GM21515 (cell line): ENCODE results near the gene ZNF750.
A peak's percentile ranks its signal among the peaks of the same experiment; 100 is the strongest.

Source experiments
- ATAC-seq: cut with Tn5 transposase; IDR thresholded peaks from one replicate; pipeline ENCODE4 v1.9.1; 2021; ENCODE audit not compliant: unreplicated experiment

The ZNF750 gene

DNA sequence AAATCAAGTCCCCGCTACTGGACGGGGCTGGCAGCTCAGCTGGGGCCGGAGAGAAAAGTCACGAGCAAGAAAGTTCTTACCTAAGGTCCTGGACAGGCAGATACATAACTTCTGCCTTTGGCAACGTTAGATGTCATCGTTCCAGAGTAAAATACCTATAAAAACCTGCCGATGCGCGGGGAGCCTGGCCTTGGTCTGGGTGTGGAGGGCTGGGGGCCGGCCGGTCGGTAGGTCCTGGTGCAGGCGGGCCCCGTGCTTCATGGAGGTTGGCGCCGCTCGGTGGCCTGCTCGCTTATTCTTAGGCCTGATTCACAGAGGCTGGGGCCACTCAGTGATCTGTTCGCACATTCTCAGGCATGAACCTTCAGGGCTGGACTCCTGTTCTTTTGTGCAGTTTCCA is 33.7 kb upstream of the ZNF750 start:
- no peak for ATAC-seq

DNA sequence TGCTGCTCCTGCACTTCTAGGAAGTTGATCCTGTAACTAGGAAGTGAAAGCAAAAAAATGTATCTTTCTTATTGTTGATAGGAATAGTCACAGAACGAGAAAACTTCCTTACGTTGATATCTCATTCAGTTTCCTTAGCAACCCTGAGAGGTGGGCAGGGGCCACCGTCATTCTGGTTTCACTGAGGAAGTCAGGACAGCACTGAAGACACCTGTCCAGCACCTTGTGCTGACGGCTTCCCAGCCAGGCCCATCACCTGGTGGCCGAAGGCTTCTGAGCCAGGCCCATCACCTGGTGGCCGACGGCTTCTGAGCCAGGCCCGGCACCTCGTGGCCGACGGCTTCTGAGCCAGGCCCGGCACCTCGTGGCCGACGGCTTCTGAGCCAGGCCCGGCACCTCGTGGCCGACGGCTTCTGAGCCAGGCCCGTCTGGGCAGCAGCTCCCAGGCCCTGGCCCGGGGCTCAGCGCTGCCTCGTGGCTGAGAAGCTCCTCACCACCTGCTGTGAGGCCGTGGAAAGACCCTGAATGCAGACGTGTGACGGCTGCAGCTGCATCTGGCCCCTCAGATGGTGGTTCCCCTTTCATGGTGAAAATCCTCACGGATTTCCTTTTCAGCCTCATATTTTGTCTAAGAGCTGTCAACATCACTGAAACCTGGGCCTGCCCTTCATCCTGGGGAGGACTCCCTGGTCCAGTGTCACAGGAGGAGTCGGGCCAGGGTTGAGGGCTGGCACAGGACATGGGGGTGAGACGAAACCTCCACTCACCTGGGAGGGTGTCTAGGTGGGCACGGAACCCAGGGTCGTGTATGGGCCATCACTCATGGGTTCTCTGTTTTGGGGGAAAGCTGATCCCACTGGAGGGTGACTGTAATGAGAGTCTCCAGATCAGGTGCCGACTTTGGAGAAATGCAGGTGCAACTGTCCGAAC is 33.0 kb upstream of the ZNF750 start:
- no peak for ATAC-seq

- no peak for ATAC-seq
Observed at GRCh38 chr17:82871776-82872561, 32.1 kb upstream of the ZNF750 start.

DNA sequence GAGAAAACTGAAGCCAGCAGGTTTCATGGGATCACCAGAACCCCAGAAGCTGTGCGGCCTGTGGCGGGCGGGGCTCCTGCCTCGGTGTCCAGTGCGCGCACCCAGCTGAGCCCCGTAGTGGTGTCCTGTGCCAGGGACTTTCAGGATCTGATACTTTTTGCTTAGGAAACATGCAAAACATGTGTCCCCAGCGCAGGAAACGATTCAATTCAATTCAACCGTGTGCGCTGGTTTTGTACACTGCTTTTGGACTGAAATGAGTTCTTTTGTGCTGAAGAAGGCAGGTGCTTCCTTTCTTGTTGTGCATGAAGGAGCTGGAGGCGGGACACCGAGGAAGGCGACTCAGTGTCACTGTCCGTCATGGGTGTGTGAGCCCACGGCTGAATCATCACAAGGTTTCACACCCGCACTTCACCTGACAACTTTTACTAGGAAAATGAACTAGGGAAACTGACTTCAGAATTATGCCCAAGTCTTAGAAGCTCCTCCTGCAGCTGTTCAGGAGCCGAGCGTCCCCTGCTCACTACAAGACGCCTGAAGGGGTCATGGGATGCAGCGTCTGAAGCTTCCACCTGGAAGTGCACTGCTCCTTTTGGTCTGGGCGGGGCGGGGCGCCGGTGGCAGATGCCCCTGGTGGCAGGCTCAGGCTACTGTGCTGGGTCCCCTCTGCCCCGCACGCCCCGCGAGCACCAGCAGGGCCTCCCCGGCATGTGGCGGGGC is 31.4 kb upstream of the ZNF750 start:
- ATAC-seq, result peak; percentile 62

GRCh38 chr17:82870541-82870940 is 30.7 kb upstream of the ZNF750 start:
- no peak for ATAC-seq

DNA sequence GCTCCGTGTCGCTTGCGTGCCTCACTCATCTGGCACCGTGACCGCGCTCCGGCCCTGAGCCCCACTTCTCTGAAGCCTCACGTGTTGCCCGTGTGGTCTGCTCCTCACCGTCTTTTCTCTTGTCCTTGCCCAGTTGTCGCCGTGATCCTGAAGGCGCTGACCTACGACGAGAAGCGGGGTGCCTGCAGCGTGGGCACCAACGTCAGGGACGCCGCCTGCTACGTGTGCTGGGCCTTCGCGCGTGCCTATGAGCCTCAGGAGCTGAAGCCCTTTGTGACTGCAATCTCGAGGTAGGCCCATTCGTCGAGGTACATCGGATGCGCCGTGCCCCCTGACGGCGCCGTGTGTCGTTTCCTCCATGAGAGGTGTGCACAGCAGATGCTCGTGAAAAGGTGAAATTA is 30.3 kb upstream of the ZNF750 start:
- no peak for ATAC-seq

DNA sequence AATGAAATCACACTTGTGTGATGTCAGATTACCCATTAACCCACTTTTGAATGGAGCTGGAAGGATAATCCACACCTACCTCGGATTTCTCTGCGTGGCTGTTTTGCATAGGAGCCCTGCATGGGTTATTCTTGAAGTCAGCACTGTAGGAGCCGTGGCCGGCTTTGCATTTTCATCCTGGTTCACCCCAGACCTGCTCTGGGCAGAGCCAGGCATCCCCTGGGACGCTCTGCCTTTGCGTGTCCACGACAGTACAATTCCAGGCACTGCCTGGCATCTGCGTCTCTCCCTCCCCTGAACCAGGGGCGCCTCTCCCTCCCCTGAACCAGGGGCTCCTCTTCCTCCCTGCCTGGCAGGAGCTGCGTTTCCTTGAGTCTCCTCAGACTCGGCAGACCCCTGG is 29.7 kb upstream of the ZNF750 start:
- ATAC-seq, result no peak

GRCh38 chr17:82868715-82869131 is 28.9 kb upstream of the ZNF750 start:
- ATAC-seq, result no peak

DNA sequence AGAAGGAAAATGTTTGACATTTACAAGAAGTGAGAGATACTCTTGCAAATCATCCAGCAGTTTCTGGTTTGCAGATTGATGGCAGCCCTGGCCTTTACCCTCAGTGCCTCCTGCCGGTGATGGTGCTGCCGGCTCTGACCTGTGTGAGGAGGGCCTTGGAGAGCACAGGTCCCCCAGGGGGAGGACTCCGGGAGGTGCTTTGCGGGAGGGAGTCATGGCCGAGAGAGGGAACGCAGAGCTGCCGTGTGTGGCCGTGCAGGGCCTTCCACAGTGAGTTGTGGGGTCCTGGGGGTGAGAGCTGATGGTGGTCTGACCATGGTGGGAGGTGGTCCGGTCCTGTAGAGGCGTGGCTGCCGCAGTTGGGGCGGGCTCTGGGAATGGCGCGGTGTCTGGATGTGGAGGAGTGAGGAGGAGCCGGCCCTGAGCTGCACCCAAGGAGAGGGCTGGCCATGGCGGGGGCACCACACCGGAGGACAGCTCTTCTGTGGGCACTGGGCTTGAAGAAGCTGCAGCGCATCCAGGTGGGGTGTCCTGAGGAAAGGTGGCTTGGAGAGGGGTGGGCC is 28.0 kb upstream of the ZNF750 start:
- ATAC-seq, result no peak

GRCh38 chr17:82866590-82867191 is 26.9 kb upstream of the ZNF750 start:
- ATAC-seq, result no peak

DNA sequence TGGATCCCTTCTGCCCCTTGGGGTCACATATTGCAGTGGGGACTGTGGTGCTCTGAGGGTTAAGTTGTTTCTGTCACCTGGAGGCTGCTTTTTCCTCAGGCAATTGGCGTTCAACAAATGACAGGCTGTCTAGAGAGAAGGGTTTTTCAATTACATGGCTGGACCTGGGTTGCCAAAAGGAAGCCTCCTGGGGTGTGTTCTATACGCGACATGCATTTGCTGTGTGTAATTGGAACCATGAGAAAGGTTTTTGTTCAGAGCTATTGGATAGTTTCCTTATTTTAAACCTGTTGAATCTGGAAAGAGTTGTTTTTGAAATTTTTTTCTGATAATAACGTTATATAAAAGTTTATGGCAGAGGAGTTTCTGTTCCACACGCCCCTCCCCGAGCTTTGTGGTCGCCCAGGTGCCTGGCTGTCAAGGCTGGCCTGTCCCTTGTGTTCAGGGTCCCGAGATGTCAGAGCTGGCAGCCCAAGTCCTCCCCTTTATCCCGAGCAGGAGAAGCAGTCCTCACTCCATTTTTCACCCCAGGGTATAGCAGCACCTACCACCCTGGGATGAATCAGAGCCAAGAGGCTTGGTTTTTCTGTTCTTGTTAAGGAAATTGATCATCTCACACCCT is 26.1 kb upstream of the ZNF750 start:
- no peak for ATAC-seq

GRCh38 chr17:82865274-82865673 is 25.5 kb upstream of the ZNF750 start:
- ATAC-seq, result no peak

- ATAC-seq, result no peak
Observed at GRCh38 chr17:82864713-82865248, 25.0 kb upstream of the ZNF750 start.

- peak; percentile 78 for ATAC-seq
Observed at GRCh38 chr17:82863941-82864712, 24.3 kb upstream of the ZNF750 start.

GRCh38 chr17:82863383-82863940 is 23.6 kb upstream of the ZNF750 start:
- no peak for ATAC-seq

DNA sequence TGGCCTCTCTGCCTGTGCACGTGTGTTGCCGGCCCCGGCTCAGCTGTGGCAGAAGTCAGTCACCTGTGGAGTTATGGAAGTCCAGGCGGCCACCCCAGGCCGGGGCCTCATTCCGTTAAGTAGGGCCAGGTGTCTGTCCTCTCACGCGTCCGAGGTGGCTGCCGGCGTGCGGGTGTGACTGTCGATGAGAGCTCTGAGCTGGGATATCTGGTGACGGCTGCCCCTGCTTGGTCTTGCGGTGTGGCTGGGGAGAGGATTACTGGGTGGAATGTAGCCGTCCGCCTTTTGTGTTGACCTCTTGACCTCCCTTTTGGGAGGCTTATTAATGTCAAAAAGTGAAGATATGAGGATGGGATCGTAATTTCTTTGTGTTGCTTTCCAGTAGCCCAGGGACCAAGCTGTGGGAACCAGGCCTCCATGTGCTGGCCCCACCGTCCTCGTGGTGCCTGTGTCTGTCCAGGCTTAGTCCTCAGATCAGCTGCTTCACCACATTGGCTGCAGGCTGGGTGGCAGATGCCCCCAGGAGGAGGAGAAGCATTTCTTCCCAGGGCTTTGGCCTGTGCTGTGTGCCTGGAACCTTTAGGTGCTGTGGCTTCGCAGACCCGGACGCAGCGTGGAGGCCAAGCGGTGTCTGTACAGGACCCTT is 23.0 kb upstream of the ZNF750 start:
- no peak for ATAC-seq

- no peak for ATAC-seq
Observed at GRCh38 chr17:82862191-82862590, 22.4 kb upstream of the ZNF750 start.

GRCh38 chr17:82861393-82861775 is 21.6 kb upstream of the ZNF750 start:
- ATAC-seq, result no peak
